Activated T-cell treated with anti-CD3 and anti-CD28 coated beads for 24 hours (primary cell): ENCODE data around the gene RNF181.
"Not testable (repeated sequence)": the region's sequence is repeated elsewhere in the genome, so short reads cannot be mapped to it uniquely, and the experiment has no call there.

Experiments
- DNase-seq: peaks from one replicate; pipeline ENCODE4 v3.0.0-alpha.2; 2020; ENCODE audit warnings: low read depth

RNF181 gene, protein sequence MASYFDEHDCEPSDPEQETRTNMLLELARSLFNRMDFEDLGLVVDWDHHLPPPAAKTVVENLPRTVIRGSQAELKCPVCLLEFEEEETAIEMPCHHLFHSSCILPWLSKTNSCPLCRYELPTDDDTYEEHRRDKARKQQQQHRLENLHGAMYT

DNA sequence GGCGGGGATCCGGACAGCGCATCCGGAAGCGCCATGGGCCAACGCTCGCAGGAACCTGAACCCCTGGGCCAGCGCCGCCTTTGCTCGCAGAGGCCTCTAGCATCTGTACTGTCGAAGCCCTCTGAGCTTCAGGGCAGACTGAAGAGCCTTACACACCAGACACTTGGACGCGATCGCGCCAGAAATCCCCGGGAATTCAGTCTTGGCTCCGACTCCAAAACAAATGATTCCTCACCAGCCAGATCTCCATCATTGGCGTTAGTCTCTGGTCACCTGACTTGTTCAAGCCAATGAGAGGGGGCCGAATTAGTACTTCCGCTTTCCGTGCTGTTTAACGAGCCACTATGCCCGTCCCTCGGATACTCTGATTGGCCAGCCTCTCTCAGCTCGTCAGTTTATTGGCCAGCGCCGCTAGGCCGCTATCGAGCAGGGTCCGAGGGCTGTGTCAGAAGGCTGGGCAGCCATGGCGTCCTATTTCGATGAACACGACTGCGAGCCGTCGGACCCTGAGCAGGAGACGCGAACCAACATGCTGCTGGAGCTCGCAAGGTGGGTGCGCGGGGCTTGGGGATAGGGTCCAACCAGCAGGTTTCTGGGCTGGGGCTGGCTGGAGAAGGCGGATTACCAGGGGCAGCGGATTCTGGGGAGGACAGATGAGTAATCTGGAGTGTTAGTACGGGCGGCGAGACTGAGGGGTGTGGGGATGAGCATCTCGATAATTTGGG lies at the start of gene RNF181:
RNF181 (plus strand) TSS at position 445 of the 725 bp plus-strand sequence; CDS start at position 464, 19 bp downstream.
- DNase-seq: peak; percentile 88

DNA sequence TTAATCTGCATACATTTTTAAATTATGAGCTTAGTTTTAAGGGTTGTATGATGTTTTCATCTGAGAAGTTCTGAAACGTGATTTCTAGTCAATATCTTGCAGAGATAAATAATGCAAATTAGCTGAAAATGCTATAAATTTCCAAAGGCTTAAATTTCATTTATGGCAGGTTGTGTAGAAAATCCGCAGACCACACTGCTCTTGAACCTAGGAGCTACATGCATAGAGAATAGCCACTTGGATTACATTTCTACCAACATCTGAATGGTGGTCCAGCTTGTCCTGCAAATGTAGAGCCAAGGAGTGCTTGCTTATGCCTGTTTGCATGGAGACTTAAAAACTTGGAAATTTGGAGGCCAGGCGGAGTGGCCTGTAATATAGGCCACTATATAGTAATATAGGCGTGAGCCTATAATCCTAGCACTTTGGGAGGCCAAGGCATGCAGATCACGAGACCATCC lies 49.7 kb upstream of the RNF181 start:
- no peak for DNase-seq

DNA sequence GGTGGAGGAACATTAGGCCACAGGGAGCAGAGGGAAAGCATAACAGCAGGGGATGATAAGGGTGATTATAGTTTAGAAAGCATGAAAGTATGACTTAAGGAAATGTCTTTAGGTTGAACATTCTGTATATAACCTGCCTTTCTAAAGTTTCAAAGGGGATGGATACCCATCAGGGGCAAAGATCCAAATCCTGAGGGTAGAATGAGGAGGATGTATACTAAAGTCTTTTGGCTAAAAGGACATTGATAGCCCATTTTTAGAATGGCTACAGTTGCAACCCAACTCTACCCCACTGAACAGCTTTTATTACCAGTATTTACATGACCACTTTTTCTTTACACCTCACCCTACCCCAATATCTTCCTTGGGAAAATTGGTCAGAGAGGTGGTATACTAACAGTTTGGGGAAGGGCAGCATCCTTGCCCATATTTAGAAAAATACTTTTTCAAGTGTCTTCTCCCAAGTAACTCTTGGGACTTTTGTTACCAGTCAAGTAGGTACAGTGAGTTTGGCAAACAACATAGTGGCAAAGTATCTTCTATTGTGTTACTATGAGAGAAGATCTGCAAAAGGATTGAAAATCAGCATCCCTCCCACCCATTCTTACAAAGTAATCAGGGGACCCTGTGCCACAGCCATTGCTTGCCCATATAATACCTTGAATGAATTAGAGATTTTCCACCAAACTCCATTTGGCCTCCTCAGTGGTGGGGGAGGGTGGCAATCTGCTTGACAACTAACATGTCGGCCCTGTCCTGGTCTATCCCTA lies 48.3 kb upstream of the RNF181 start:
- no peak for DNase-seq

DNA sequence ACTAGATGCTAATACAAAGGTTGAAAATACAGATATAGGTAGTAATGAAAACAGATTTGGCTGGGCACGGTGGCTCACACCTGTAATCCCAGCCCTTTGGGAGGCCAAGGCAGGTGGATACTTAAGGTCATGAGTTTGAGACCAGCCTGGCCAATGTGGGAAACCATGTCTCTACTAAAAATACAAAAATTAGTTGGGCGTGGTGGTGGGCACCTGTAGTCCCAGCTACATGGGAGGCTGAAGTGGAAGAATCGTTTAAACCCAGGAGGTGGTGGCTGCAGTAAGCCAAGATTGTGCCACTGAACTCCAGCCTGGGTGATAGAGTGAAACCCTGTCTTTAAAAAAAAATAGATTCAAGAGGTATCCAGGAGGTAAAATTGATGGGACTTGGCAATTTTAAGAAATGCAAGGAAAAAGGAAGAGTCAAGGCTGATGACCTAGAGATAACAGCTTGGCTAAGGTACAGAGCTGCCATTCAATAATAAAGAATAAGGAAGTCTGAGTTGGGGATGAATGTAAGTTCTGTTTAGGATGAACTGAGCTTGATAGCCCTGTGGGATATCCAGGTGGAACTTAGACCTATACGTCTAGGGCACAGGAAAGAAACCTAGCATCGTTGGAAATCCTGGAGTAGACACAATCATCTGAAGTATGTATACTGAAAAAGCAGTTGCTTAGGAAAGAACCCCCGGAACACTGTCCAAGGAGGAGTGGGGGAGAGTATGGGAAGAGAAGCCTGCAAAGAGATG lies 47.5 kb upstream of the RNF181 start:
- no peak for DNase-seq

DNA sequence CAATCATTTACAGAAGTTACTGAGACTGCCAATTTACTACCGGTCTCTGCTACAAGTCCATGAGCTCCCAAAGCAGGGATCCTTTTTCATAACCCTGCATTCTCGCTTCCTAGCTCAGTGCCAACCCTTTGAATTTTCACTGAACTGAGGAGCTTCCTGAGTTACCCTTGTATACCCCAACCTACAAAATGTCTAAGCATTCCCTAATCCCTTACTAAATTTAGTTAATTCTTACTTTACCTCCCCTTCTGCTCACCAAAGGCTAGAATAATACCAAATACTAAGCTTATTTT lies 47.0 kb upstream of the RNF181 start:
- no peak for DNase-seq

DNA sequence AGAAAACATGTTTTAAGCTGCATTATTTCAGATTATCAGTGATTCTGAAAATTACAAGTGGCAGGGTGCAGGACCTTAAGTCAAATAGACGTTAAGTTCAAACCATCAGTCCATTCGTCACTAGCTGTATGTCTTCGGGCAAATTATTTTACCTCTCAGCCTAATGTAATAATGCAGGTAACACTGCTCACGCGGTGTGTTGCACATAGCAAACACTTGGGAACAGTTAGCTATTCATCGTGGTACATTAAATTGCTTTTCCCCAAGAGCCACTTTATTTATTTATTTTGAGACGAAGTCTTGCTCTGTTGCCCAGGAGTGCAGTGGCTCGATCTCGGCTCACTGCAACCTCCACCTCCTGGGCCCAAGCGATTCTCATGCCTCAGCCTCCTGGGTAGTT lies 46.5 kb upstream of the RNF181 start:
- DNase-seq: no peak

DNA sequence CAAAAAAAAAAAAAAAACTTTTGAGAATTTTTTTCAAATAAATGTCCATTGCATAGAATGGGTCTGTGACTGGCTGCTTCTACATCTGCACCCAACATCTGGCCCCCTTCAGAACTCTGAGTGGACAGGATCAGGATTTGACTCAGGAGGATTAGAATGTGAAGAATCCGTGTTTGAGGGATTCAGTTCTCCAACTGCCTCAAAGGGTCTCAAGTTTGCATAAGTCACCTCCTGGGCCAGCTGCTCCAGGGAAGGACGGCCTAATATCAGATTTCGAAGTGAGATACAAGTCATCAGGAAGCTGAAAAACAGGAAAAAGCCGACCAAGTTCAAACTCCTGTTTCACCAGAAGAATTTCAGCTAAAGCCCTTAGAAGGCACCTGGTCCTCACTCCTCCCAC lies 45.7 kb upstream of the RNF181 start:
- no peak for DNase-seq

DNA sequence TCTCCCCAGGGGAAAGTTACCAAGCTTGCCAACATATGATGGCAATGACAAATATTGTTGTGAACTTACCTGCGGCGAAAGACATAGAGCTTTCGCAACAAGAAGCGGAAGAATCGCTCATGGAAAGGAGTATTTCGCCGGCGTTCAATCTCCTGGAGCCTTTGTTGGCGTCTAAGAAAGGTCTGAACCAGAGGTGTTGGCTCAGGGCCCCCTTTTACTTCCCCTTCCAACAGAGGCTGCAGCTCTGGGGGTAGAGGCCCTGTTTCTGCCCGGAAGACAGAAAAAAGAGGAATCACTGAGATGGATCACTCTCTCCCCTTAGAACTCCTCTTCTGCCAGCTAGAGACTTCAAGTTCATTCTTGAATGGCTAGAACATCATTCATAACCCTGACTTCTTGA lies 45.1 kb upstream of the RNF181 start:
- DNase-seq: no peak

DNA sequence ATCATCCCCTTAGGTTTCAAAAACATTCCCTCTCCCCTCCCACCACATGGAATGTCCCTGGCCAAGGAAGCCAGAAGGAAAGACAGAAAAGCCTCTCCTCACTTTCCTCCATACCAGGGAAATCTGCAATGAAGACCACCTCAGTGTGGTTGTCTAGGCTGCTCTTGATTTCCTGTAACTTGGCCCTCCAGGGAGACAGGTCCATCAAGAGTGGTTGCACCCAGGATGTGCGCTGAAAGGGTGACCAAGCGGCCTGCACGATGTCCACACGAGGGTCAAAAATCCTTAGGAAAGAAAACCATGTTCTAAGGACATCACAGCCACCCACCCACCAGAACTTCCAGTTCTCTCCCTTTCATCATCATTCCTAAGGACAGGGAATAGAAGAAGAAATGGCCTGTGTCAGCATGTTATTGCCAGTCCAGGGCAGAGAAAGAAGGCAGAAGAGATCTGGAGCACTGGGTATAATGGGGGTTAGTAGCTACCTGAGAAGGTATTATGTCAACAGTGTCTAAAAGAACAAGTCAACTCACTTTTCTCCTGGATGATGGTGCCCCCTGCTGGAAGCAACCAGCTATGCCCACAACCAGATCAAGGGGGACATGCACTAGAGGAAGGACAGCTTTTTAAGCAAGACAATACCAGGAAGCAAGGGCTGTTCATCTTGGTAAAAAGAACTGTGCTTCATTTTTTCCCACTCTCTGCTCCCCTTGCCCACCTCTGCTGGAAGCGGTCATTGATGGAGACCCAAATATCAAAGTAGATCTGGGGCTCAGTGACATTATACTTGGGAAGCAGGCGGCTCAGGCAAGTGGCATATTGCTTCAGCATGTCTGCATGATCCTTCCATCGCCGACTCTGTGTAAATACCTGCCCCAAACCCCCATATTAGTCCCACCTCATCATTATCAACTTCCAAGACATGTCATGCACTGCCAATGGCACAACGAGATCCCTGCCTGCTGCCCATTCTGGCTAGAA lies 43.6 kb upstream of the RNF181 start:
- peak; percentile 82 for DNase-seq

DNA sequence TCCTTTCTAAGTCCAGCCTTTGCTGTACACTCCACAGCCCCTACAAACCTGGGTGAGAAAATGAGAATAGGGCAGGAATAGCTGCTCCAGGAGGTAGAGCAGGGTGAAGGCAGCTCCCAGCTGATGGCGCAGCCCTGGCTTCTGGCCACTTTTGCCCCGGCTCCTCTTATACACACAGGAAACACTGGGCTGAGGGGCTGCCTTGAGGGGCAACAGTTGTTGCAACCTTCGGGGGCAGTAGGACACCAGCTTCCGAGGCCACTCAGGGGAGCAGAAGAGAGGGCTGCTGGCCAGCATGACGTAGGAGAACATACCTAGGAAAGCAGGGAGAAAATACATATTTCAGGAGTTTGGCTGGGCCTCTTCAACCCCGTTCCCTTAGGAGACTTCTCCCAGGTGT lies 42.4 kb upstream of the RNF181 start:
- no peak for DNase-seq

DNA sequence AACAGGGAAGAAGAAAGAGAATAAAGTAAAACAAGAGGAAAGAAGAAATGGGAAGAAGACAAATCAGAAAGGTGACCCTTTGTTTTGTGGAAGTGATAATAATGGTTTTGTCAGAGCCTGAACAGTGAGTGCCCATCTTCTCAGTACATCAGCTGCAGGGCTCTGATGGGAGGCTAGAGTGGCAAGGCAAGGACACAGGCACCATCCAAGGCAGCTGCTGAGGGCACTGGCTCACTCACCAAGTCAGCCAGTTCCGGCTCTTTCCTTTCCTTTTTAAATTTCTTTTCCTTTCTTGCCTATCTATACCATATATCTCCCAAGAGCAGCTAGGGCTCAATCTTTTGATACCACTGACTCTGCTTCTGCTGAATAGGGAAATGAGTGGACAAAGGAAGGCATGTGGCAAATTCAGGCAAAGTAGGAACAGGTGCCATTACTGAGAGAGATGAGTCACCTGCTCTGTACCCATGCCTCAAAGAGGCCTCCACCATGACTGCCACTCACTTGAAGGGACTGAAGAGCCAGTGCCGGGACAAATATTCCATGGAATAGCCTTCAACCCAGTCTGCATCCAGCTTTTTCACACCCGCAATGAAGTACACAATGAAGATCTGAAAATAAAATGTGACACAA lies 40.4 kb upstream of the RNF181 start:
- no peak for DNase-seq

DNA sequence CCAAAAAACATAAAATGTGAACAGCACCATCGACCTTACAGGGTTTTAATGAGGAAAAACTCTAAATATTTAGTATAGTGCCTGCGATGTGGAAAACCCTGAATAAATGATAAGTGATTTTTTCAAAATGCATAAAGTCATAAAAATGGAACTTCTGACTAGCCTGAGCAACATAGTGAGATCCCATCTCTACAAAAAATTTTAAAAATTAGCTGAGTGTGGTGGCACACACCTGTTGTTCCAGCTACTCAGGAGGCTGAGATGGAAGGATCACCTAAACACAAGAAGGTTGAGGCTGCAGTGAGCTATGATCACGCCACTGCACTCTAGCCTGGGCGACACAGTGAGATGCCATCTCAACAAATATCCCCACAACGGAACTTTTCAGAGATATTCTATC lies 38.4 kb upstream of the RNF181 start:
- no peak for DNase-seq

DNA sequence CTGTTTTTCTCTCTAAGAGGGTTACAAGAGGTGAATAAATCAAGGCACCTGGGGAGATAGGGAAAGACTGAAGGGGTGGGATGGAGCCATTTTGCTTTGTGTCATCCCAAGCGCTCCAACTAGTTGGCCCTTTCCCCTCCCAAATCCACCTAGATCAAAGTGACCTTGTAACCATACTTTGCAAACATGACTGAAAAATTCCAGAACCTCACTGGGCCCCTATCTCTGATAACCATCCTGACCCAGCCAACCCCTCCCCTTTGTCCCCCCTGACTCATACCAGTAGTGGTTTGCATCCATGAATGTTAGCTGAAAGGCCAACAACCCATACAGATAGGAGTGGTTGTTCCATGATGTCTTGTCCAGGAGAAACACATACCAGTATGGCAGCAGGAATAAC lies 37.4 kb upstream of the RNF181 start:
- no peak for DNase-seq

DNA sequence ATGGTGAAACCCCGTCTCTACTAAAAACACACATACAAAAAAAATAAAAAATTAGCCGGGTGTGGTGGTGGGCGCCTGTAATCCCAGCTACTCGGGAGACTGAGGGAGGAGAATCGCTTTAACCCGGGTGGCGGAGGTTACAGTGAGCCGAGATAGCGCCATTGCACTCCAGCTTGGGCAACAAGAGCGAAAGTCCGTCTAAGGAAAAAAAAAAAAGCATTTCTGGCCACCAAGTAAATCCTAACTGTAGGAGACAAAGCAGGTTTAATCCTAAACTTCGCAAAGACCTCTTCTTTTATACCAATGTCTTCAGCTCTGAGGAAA lies 35.2 kb upstream of the RNF181 start:
- DNase-seq: not testable (repeated sequence)

DNA sequence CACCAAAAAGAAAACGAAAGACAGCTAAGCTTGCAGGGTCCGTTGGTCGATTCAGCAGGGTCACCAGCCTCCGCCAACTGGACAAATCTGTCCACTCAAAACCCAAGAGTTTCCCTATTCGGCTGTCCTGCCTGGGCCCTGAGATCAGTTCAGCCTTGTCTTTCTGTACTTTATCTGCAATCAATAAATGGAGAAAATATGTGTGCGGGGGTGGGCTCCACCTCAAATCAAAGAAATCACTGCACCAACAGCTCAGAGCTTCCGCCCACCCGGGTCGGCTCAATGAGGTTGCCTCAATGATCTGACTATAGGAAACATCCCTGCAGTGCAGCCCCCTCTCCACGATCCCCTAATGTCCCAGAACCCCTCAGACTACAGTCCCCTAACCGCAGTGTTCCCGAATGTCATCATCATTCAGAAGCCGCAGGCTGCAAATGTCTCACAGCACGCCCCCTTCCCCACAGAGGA lies 34.7 kb upstream of the RNF181 start:
- no peak for DNase-seq

DNA sequence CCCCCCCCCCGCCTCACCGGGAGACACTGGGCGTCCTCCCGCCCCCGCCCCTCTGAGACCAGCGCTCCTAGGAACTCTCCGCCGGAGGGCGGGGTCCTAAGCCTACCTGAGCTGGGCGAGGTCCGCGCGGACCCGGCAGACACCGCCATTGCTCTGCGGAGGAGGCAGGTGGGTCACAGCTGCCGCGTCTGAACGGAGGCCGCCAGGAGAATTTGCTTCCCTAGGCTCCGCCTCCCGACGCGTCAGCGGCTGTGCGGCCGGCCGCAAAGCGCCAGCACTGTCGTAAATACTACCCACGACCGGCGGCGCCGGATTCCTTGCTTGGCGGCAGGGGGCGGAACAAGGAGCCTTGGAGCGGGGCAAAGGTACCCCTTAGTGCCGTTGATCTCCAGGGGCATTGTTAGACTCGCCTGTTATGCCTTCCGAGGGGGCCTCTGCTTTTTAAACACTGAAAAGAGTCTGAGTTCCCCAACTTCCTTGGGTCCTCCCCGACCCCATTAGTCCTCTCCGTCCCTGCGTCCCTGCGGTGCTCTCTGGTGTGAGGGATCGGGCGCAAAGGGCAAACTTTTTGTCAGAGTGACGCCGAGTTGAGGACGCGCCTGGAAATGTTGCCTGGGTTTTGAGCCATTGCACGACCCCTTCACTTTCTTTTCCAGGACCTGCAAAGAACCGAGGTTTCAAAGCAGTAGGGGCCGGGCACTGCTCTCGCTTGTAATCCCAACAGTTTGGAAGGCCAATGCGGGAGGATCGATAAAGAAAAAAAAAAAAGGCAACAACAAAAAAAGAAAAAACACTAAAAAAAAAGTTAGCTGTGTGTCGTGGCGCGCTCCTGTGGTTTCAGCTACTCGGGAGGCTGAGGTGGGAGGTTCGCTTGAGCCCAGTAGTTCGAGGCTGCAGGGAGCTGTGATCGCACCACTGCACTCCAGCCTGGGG lies 34.0 kb upstream of the RNF181 start, which contains the start of gene GGCX:
GGCX (minus strand) TSS at position 214 of the 933 bp plus-strand sequence; CDS start at position 149, 65 bp downstream.
- peak; percentile 94 for DNase-seq

DNA sequence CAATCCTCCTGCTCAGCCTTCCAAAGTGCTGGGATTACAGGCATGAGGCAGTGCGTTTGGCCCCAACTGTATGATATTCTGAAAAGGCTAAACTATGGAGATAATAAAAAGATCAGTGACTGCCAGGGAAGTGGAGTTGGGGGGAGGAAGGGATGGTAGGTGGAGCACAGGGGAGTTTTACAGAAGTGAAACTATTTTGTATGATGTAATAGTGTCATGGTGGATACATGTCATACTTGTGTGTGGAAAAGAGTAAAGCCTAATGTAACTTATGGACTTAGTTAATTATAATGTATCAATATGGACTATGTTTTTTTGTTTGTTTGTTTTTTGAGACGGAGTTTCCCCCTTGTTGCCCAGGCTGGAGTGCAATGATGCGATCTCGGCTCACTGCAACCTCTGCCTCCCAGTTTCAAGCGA lies 31.4 kb upstream of the RNF181 start:
- DNase-seq: no peak

DNA sequence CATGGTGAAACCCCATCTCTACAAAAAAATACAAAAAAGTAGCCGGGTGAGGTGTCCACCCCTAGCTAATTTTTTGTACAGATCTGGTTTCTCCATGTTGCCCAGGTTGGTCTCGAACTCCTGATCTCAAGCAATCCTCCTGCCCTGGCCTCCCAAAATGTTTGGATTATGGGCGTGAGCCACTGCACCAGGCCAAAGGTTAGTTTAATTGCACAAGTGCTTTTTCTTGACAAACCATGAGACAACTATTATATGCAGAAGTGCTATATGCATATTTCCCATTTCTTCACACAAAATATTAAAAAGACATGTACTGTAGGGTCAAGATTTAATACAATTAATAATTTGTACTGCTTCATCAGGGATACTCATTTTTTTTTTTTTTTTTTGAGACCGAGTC lies 29.3 kb upstream of the RNF181 start:
- no peak for DNase-seq

DNA sequence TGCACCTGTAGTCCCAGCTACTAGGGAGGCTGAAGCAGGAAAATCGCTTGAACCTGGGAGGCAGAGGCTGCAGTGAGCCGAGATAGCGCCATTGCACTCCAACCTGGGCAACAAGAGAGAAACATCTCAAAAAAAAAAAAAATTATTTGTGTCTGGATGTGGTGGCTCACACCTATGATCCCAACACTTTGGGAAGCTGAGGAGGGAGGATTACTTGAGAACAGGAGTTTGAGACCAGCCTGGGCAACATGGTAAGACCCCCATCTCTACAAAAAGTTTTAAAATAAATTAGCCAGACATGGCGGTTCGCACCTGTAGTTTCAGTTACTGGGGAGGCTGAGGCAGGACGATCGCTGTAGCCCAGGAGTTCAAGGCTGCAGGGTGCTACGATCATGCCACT lies 19.8 kb upstream of the RNF181 start:
- DNase-seq: no peak

DNA sequence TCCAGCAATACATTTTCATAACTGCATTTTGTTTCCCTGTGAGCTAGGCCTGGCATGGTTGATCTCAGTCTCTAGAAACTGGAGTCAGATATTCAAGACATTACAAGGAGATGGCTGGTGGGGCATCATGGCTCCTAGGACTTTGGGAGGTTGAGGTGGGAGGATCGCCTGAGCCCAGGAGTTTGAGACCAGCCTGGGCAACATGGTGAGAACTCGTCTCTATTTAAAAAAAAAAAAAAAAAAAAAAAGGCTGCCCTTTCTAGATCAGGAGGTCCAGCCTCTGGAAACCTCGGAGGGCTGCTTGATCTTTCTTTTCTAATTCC lies 18.5 kb upstream of the RNF181 start:
- no peak for DNase-seq
